ENCODE results near the gene TLE5. TPM values are rescaled to one million over a fixed set of nuclear protein-coding genes. Genes with fewer than 3 reads are reported as not detected.

TLE5 gene
- total RNA-seq, 2 experiments from 2014 or later: 635 to 655 TPM

- peaks cover 7% of the 10 kb centered on the region for H3K36me3 Mint-ChIP-seq (ENCODE audit: low read depth)
- H3K9me3 Mint-ChIP-seq (ENCODE audit: insufficient read depth): no peaks in the 10 kb centered on the region
Observed at GRCh38 chr19:3049089-3049488, 13.2 kb downstream of the TLE5 start.

GRCh38 chr19:3048190-3048533 is 14.1 kb downstream of the TLE5 start:
- no peak for DNase-seq

More at GRCh38 chr19:3049089-3049488, 13.2 kb downstream of the TLE5 start:
- H3K27ac Mint-ChIP-seq: no peak overlapping the region
- peaks cover 10% of the 10 kb centered on the region for H3K27me3 Mint-ChIP-seq (ENCODE audit: low read depth)
- no peak overlapping the region for H3K4me3 Mint-ChIP-seq
- ChIA-PET CTCF (no interaction called here), POLR2A (no interaction called here)
- DNase-seq: no peak
- H3K4me1 Mint-ChIP-seq (ENCODE audit: low read depth): peaks cover 7% of the 10 kb centered on the region
- no peak for ATAC-seq

GRCh38 chr19:3047496-3048189 is 14.7 kb downstream of the TLE5 start:
- Mint-ChIP-seq H3K4me1 (ENCODE audit: low read depth) (peaks cover 6% of the 10 kb centered on the region), H3K4me3 (peak overlapping the region; percentile 57), H3K27ac (no peak overlapping the region), H3K27me3 (ENCODE audit: low read depth) (peaks cover 10% of the 10 kb centered on the region), H3K36me3 (ENCODE audit: low read depth) (peaks cover 4% of the 10 kb centered on the region), H3K9me3 (ENCODE audit: insufficient read depth) (no peaks in the 10 kb centered on the region)
- DNase-seq: peak; percentile 58
- ChIA-PET POLR2A (no interaction called here), CTCF (no interaction called here)
- peak; percentile 56 for ATAC-seq

More at GRCh38 chr19:3048190-3048533, 14.1 kb downstream of the TLE5 start:
- Mint-ChIP-seq H3K27ac (no peak overlapping the region), H3K27me3 (ENCODE audit: low read depth) (peaks cover 10% of the 10 kb centered on the region), H3K36me3 (ENCODE audit: low read depth) (peaks cover 6% of the 10 kb centered on the region), H3K4me1 (ENCODE audit: low read depth) (peaks cover 6% of the 10 kb centered on the region), H3K9me3 (ENCODE audit: insufficient read depth) (no peaks in the 10 kb centered on the region), H3K4me3 (no peak overlapping the region)
- ATAC-seq: no peak
- POLR2A ChIA-PET: no interaction called here
- CTCF ChIA-PET: no interaction called here

GRCh38 chr19:3046698-3047495 is 15.4 kb downstream of the TLE5 start:
- no peak for ATAC-seq
- ChIA-PET CTCF (no interaction called here), POLR2A (no interaction called here)
- Mint-ChIP-seq H3K27ac (no peak overlapping the region), H3K4me1 (ENCODE audit: low read depth) (peaks cover 6% of the 10 kb centered on the region), H3K9me3 (ENCODE audit: insufficient read depth) (no peaks in the 10 kb centered on the region), H3K36me3 (ENCODE audit: low read depth) (no peaks in the 10 kb centered on the region), H3K4me3 (no peak overlapping the region), H3K27me3 (ENCODE audit: low read depth) (peaks cover 10% of the 10 kb centered on the region)
- DNase-seq: no peak

GRCh38 chr19:3045885-3046697 is 16.2 kb downstream of the TLE5 start:
- Mint-ChIP-seq H3K27me3 (ENCODE audit: low read depth) (peaks cover 10% of the 10 kb centered on the region), H3K9me3 (ENCODE audit: insufficient read depth) (no peaks in the 10 kb centered on the region), H3K36me3 (ENCODE audit: low read depth) (no peaks in the 10 kb centered on the region), H3K27ac (no peak overlapping the region), H3K4me3 (no peak overlapping the region), H3K4me1 (ENCODE audit: low read depth) (peaks cover 6% of the 10 kb centered on the region)
- DNase-seq: no peak
- CTCF ChIA-PET: no interaction called here
- ATAC-seq: no peak
- POLR2A ChIA-PET: no interaction called here

GRCh38 chr19:3045191-3045590 is 17.1 kb downstream of the TLE5 start:
- peaks cover 6% of the 10 kb centered on the region for H3K4me1 Mint-ChIP-seq (ENCODE audit: low read depth)
- ATAC-seq (no peak), DNase-seq (no peak)
- no peaks in the 10 kb centered on the region for H3K36me3 Mint-ChIP-seq (ENCODE audit: low read depth)
- H3K27me3 Mint-ChIP-seq (ENCODE audit: low read depth): peaks cover 10% of the 10 kb centered on the region
- CTCF ChIA-PET: no interaction called here
- H3K27ac Mint-ChIP-seq: no peak overlapping the region
- POLR2A ChIA-PET: no interaction called here
- no peak overlapping the region for H3K4me3 Mint-ChIP-seq
- H3K9me3 Mint-ChIP-seq (ENCODE audit: insufficient read depth): no peaks in the 10 kb centered on the region

- ChIA-PET CTCF (interaction anchor here (1.1 to 1.7 kb wide), 2 partner anchors 16 to 61 kb away, joined by 3 to 8 read pairs; no protein-coding TSS in a partner anchor), POLR2A (interaction anchor here (0.9 to 1.5 kb wide), 3 partner anchors 10 to 18 kb away, joined by 3 to 5 read pairs (median 4); no protein-coding TSS in a partner anchor)
- no peak overlapping the region for H3K27ac Mint-ChIP-seq
- H3K9me3 Mint-ChIP-seq (ENCODE audit: insufficient read depth): no peaks in the 10 kb centered on the region
- H3K4me1 Mint-ChIP-seq (ENCODE audit: low read depth): peaks cover 7% of the 10 kb centered on the region
- H3K4me3 Mint-ChIP-seq: no peak overlapping the region
- ATAC-seq (no peak), DNase-seq (no peak)
- H3K27me3 Mint-ChIP-seq (ENCODE audit: low read depth): peaks cover 10% of the 10 kb centered on the region
- H3K36me3 Mint-ChIP-seq (ENCODE audit: low read depth): no peaks in the 10 kb centered on the region
Observed at GRCh38 chr19:3042621-3043267, 19.6 kb downstream of the TLE5 start.

- H3K36me3 Mint-ChIP-seq (ENCODE audit: low read depth): no peaks in the 10 kb centered on the region
- peaks cover 6% of the 10 kb centered on the region for H3K4me1 Mint-ChIP-seq (ENCODE audit: low read depth)
- H3K9me3 Mint-ChIP-seq (ENCODE audit: insufficient read depth): no peaks in the 10 kb centered on the region
- ATAC-seq (no peak), DNase-seq (no peak)
- no peak overlapping the region for H3K4me3 Mint-ChIP-seq
- peaks cover 6% of the 10 kb centered on the region for H3K27me3 Mint-ChIP-seq (ENCODE audit: low read depth)
- POLR2A ChIA-PET: interaction anchor here (0.5 to 1.5 kb wide), 3 partner anchors 17 to 91 kb away, joined by 3 to 5 read pairs (median 4); no protein-coding TSS in a partner anchor
- no peak overlapping the region for H3K27ac Mint-ChIP-seq
- CTCF ChIA-PET: interaction anchor here (1.1 to 1.7 kb wide), 3 partner anchors 16 to 62 kb away, joined by 3 to 8 read pairs (median 4); no protein-coding TSS in a partner anchor
Observed at GRCh38 chr19:3041761-3042620, 20.3 kb downstream of the TLE5 start.

- ATAC-seq (no peak), DNase-seq (no peak)
- Mint-ChIP-seq H3K9me3 (ENCODE audit: insufficient read depth) (no peaks in the 10 kb centered on the region), H3K36me3 (ENCODE audit: low read depth) (no peaks in the 10 kb centered on the region), H3K4me3 (no peak overlapping the region), H3K27ac (no peak overlapping the region), H3K27me3 (ENCODE audit: low read depth) (peaks cover 6% of the 10 kb centered on the region), H3K4me1 (ENCODE audit: low read depth) (peaks cover 10% of the 10 kb centered on the region)
- ChIA-PET CTCF (interaction anchor here (1.3 kb wide), 1 partner anchor 63 kb away, joined by 4 read pairs; no protein-coding TSS in a partner anchor), POLR2A (interaction anchor here (0.5 kb wide), 1 partner anchor 91 kb away, joined by 3 read pairs; no protein-coding TSS in a partner anchor)
Observed at GRCh38 chr19:3041327-3041726, 21.0 kb downstream of the TLE5 start.

- DNase-seq (no peak), ATAC-seq (no peak)
- CTCF ChIA-PET: interaction anchor here (1.2 kb wide), 1 partner anchor 77 kb away, joined by 3 read pairs; no protein-coding TSS in a partner anchor
- Mint-ChIP-seq H3K9me3 (ENCODE audit: insufficient read depth) (no peaks in the 10 kb centered on the region), H3K4me3 (no peak overlapping the region), H3K4me1 (ENCODE audit: low read depth) (peaks cover 25% of the 10 kb centered on the region), H3K36me3 (ENCODE audit: low read depth) (no peaks in the 10 kb centered on the region), H3K27ac (no peak overlapping the region), H3K27me3 (ENCODE audit: low read depth) (peaks cover 5% of the 10 kb centered on the region)
- POLR2A ChIA-PET: no interaction called here
Observed at GRCh38 chr19:3039641-3040077, 22.6 kb downstream of the TLE5 start.

All from activated CD8-positive, alpha-beta T cell treated with anti-CD3 and anti-CD28 coated beads, Interleukin-2, amount 10 ng/mL, durations not matched to agents 7 days and 5 days (primary cell).